Fibroblast of skin of left quadriceps (primary cell): ENCODE results near the gene ZBTB7C.

ENCODE experiments used
- DNase-seq, 2 experiments: peaks; one replicate each; pipeline ENCODE4 v3.0.0-alpha.2; 2013; ENCODE audit warnings: low read depth in 2 of 2

ZBTB7C gene

GRCh38 chr18:47999801-48000248 lies 409.4 kb downstream of the ZBTB7C start:
- no peak for DNase-seq

- no peak for DNase-seq
Observed at GRCh38 chr18:47997338-47997780, 411.8 kb downstream of the ZBTB7C start.

DNA sequence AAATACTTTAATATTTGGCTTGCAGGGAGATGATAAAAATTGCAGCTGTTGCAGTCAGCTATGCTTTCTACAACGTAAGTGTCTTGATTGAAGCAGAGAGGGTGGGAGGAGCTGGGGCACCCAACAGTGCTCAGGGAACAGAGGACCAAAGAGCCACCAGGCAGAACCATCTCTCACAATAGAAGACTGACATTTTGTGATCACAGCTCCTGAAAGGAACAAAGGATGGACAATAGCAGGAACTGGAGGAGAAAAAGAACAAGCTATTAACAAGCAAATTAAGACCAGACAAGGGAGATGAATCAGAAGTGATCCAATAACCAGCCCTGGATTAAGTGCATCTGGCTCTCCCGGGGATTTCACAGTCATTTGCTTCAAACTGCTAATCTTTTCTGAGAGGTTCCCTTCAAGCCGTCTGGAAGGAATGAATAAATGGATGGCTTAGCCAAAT lies 413.1 kb downstream of the ZBTB7C start:
- no peak for DNase-seq

DNA sequence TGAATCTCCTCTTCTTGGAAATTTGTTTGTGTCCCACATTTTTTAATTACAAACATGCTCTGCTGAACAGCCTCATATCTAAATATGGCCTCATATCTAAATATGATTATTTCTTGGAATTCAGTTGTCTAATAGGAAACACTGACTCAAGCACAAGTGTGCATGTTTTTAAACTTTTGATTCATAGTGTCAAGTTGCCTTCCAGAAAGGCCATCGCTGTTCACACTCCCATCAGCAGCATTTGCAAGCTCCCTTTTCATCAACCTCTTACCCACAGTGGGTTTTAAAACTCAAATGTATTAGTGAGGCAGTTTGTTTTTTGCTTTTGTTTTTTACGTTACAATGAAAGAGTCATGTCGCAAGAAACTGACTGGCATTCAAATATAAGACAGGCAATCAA lies 413.5 kb downstream of the ZBTB7C start:
- DNase-seq = no peak

DNA sequence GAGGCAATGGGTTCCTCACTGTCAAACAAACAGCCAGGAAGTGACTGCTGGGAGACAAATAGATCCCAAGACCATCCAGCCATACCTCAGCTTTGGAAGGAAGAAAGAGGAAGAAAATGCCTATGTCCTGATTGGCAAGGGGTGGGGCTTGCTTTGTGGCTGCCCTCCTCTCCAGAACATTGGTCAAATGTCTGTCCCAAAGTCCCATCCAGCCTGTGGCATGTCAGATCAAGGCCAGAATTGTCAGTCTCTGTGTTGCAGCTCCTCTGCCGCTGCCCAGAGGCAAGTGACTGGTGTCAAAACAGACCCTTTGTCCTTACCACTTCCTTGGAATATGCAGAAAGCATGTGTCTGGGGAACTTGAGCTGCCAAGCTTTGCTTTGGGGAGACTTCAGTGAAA lies 415.8 kb downstream of the ZBTB7C start:
- DNase-seq = no peak

- DNase-seq = no peak
Observed at GRCh38 chr18:47992976-47993375, 416.2 kb downstream of the ZBTB7C start.

DNA sequence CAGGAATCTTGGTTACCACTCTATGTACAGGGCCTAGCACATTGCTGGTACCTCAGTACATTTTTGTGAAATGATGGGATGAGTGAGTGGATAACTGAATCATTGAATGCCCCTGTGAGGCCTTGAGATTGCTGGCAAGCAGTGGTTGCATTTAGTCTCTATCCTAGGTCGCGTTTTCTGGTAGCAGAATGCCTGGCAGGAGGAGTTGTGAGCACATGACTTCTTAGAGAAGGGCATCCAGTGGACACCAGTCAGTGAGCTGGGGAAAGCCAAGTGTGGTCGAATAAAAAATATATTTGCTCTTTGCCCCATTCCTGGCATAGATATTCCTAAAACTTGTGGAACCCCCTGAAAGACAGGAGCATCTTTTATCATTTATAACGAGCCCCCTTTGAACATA lies 416.9 kb downstream of the ZBTB7C start:
- no peak for DNase-seq

DNA sequence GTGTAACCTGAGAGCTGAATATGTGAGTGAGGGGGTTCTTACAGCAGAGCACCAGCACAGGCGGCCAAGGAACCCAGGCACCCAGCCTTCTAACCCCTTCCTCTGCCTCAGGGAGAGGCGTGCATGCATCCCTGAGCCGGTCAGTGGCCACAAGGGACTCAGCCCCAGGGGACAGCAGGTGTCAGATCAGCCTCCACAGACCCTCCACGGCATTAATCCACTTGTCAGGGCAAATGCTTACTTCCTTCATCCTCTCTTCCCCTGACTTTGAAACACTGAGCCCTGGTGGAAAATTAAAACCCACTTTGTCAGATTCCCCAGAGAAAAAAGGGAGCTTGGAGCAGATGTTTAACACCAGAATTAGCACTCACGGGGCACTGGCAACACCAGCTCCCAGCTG lies 418.2 kb downstream of the ZBTB7C start:
- DNase-seq = no peak

DNA sequence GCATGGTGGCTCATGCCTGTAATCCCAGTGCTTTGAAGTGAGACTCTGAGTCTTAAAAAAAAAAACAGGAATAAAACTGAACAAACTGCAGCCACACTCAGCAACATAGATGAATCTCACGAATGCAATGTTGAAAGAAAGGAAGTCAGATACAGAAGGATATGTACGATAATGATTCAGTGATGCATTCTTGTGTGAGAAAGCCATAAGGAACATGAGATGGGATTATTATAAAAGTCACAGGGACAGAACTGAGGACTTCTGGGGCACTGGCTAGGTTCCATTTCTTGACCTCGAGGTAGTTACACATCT lies 421.8 kb downstream of the ZBTB7C start:
- no peak for DNase-seq

DNA sequence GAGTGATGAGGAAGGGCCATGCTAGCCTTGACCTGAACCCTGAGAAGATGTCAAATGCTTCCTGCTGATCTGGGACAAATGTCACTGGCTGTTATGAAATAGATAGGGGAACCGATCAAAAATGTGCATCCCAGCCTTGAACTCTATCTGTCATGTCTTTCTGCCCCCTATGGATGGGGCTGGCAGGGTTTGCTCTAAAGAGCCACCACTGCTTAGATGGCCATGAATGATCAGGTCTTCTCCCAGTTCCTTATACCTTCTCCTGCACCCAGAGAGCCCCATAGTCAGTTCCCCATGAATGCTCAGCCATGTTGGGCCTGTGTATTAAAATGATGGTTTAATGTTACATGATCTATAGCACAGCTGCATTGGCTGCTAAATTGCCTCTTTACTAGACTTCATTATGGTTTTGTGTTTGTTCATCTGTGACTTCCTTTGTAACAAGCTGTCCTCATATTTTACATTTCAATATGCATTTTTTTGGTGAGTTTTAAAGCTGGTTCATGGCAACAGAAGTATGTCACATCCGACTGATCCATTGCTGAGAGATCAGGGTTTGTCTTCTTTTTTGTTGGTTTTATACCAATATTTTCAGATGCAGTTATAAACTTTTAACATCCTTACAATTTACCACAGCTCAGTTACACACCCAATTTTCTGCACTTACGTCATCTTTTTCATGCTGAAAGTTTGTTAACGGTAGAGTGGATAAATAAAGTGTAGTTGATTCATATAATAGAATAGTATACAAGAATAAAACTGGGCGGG lies 422.4 kb downstream of the ZBTB7C start:
- DNase-seq = no peak

DNA sequence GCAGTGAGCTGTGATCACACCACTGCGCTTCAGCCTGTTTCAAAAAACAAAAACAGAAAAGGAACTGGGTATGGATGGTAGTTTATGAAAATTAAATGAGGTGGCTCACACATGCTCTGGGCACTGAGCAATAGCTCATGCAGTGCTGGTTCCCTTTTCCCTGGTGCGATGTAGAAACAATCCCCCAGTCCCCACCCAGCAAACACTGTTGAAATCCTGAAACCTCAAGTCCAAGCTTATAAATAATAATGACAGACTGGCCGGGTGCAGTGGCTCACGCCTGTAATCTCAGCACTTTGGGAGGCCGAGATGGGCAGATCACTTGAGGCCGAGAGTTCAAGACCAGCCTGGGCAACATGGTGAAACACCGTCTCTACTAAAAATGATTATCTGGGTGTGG lies 423.3 kb downstream of the ZBTB7C start:
- DNase-seq = no peak

DNA sequence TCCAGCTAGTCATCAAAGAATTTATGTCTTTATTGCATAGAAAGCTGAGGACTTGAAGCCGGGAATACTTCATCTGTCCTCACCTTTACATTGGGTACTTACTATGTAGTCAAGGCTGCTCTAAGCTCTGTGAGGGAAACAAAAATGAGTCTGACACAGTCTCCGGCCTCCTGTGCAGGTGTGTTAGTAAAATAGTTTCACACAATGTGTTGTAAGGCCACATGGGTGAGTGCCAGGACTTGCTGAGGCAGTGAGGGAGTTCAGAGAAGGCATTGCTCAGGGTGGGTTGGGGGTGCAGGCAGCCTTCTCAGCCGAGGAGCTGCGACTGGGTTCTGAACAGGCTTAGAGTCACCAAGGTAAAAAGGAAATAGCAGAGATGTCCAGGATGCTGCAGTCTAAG lies 424.2 kb downstream of the ZBTB7C start:
- no peak for DNase-seq

DNA sequence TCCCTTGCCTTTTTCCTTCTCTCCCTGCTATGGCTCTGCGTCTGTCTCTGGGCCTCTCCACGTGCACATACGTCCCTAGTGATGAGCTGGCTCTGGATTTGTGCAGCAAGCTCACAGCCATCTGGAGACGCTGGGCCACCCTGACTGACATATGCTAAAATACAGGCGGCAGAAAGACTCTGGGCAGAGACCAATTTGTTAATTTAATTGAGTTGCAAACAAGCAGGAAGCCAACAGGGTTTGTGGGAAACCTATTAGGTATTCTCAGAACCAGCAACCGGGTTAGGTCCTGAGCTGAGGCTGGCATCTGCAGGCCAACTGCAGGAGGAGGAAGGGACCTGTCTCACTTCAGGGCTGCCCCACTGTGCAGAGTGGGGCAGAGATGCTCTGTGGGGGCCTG lies 425.2 kb downstream of the ZBTB7C start:
- no peak for DNase-seq

DNA sequence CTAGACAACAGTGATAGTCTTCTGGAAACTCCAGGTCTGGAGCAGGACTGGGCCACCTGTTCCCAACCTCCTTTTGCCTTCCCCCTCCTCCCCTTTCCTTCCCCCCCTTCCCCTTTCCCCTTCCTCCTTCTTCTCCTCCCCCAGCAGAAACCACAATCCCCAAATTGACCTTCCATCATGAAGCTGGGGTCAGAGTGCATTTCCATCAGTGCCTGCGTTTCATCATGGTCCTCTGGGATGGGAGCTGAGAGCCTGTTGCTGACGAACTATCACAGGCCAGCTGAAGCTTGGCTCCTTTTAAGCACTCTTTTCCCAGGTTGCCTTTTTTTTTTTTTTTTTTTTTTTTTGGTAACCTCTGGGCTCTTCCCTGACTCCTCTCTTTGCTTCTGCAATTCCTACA lies 426.1 kb downstream of the ZBTB7C start:
- DNase-seq = no peak

GRCh38 chr18:47981830-47982229 lies 427.4 kb downstream of the ZBTB7C start:
- no peak for DNase-seq

- DNase-seq = no peak
Observed at GRCh38 chr18:47981320-47981719, 427.9 kb downstream of the ZBTB7C start.

DNA sequence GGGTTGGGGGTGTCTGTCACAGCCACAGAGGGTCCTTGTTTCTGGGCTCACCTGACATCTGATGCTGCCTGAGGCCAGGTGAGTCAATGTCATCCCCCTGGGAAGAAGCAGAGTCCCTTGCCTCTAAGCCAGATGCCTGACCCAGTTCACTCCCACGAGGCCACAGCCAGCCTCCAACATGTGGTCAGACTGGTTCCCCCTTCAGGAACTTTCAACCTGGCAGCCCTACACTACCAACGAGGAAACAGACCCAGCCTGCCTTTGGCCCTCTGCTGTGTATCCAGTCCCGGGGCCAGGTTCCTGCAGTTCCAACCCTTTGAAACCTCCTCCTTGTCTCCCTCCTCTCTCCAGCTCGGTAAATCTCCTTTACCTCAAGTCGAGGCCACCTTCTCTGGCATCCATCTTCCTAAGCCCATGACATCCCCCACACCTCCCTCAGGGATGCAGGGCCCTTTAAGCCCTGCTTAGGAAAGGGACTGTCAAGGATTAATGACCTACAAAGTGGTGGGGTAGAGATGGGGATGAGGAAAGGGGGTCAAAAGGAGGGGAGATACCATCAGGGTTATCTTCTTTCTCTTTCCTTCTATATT lies 429.5 kb downstream of the ZBTB7C start:
- no peak for DNase-seq

GRCh38 chr18:47978603-47979002 lies 430.6 kb downstream of the ZBTB7C start:
- DNase-seq = no peak

DNA sequence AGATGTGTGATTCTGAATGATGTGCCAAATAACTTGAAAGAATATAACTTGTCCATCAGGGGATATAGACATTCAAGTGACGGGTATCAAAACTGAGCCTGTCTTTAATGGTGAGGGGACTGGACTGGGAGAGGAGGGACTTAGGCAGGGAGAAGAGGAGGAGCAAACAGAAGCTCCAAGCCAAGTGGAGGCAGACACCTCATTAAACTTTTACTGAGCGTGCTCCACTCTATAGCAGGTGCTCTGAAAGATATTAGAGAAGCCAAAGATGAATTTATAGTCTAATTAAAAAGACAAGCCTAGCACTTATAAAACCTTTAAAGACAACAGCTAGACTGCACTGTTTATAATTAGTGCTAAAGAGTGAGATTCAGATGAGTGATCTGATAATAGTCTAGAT lies 431.0 kb downstream of the ZBTB7C start:
- DNase-seq = no peak
